HepG2 (cell line): ENCODE results near the gene RMI2. TPM values are rescaled to one million over a fixed set of nuclear protein-coding genes. Genes with fewer than 3 reads are reported as not detected.
A peak's percentile ranks its signal among the peaks of the same experiment; 100 is the strongest.

Experiments
- BCL6 ChIP-seq: IDR thresholded peaks from 2 replicates; pipeline ENCODE4 v1.6.1; 2016; ENCODE audit warnings: missing genetic modification reagents, missing compliant biosample characterization
- CENPT ChIP-seq: sonication (generic); formaldehyde crosslinking; IDR thresholded peaks from 2 replicates; pipeline ENCODE4 v1.8.0; 2022; ENCODE audit warnings: low read depth, mild to moderate bottlenecking, moderate library complexity, missing genetic modification reagents
- FOXA1 ChIP-seq, 2 experiments: fragments of 450-650 bp in 1 of 2; sonication (generic) in 1 of 2; formaldehyde crosslinking in 1 of 2; IDR thresholded peaks; 2 replicates each; pipeline versions ENCODE4 v1.4.0 to v1.6.1; 2016 to 2020; ENCODE audit warnings: missing genetic modification reagents in 1 of 2
- FOXM1 ChIP-seq: sonication (generic); formaldehyde crosslinking; IDR thresholded peaks from 2 replicates; pipeline ENCODE4 v1.5.0; 2020; ENCODE audit warnings: missing genetic modification reagents
- HOXA5 ChIP-seq: sonication (generic); formaldehyde crosslinking; IDR thresholded peaks from 2 replicates; pipeline ENCODE4 v1.4.0; 2020; ENCODE audit warnings: missing genetic modification reagents
- KDM1A ChIP-seq: IDR thresholded peaks from 2 replicates; pipeline ENCODE4 v1.6.1; 2016; ENCODE audit warnings: missing compliant biosample characterization
- KDM4B ChIP-seq: sonication (generic); formaldehyde crosslinking; IDR thresholded peaks from 2 replicates; pipeline ENCODE4 v1.4.0; 2020; ENCODE audit warnings: missing genetic modification reagents
- MEIS2 ChIP-seq: sonication (generic); formaldehyde crosslinking; IDR thresholded peaks from 2 replicates; pipeline ENCODE4 v1.9.0; 2021; ENCODE audit warnings: mild to moderate bottlenecking, missing genetic modification reagents
- POGZ ChIP-seq: sonication (generic); formaldehyde crosslinking; IDR thresholded peaks from 2 replicates; pipeline ENCODE4 v1.4.0; 2020; ENCODE audit warnings: mild to moderate bottlenecking, missing genetic modification reagents
- ZFP90 ChIP-seq: sonication (generic); formaldehyde crosslinking; IDR thresholded peaks from 2 replicates; pipeline ENCODE4 v1.8.0; 2022; ENCODE audit warnings: missing genetic modification reagents, mild to moderate bottlenecking, inconsistent platforms, borderline replicate concordance
- ZMAT3 ChIP-seq: sonication (generic); formaldehyde crosslinking; conservative IDR thresholded peaks from 2 replicates; pipeline ENCODE4 v1.7.0; 2021; ENCODE audit warnings: missing genetic modification reagents
- ZNF143 ChIP-seq: sonication (generic); formaldehyde crosslinking; IDR thresholded peaks from 2 replicates; pipeline ENCODE4 v1.4.0; 2020; ENCODE audit warnings: missing genetic modification reagents
- ZNF441 ChIP-seq: sonication (generic); formaldehyde crosslinking; IDR thresholded peaks from 2 replicates; pipeline ENCODE4 v1.7.0; 2021; ENCODE audit warnings: missing genetic modification reagents, borderline replicate concordance
- ZNF501 ChIP-seq: sonication (generic); formaldehyde crosslinking; IDR thresholded peaks from 2 replicates; pipeline ENCODE4 v1.5.1; 2020; ENCODE audit warnings: mild to moderate bottlenecking, moderate library complexity, missing genetic modification reagents
- ZNF761 ChIP-seq: sonication (generic); formaldehyde crosslinking; conservative IDR thresholded peaks from 2 replicates; pipeline ENCODE4 v1.4.0; 2020; ENCODE audit warnings: mild to moderate bottlenecking, missing genetic modification reagents
- polyA plus RNA-seq, 8 experiments: library from polyadenylated mRNA; depleted of rRNA in 3 of 8; stranded (reverse) in 7 of 8; unstranded in 1 of 8; fragments of >200 nt; fragmentation: Illumina TruSeq in 4 of 8; extraction: Trizol in 4 of 8; gene quantifications; 2 replicates each; pipeline versions ENCODE4 v1.2.1 to v1.2.3, GENCODE V29; 2011 to 2016; ENCODE audit warnings: low read depth in 4 of 8, missing spikeins in 1 of 8, mixed read lengths in 1 of 8; ENCODE audit not compliant: insufficient read depth in 1 of 8
- total RNA-seq, 5 experiments: library from RNA; depleted of rRNA; stranded (reverse); fragments of >200 nt; fragmentation: Illumina TruSeq; extraction: Trizol; gene quantifications; 2 replicates each; pipeline ENCODE4 v1.2.3, GENCODE V29; 2016; ENCODE audit warnings: low read depth in 1 of 5
- TF ChIP-seq, protein P1 (sequence below): sonication (generic); formaldehyde crosslinking; IDR thresholded peaks from 2 replicates; pipeline ENCODE4 v1.4.0; 2020; ENCODE audit warnings: mild to moderate bottlenecking, missing genetic modification reagents
- TF ChIP-seq, protein P2 (sequence below): sonication (generic); formaldehyde crosslinking; IDR thresholded peaks from 2 replicates; pipeline ENCODE4 v1.5.1; 2020; ENCODE audit warnings: missing genetic modification reagents, mild to moderate bottlenecking, borderline replicate concordance
- TF ChIP-seq, protein P3 (sequence below): sonication (generic); formaldehyde crosslinking; IDR thresholded peaks from 2 replicates; pipeline ENCODE4 v1.4.0; 2020; ENCODE audit warnings: missing genetic modification reagents
- TF ChIP-seq, protein P4 (sequence below): sonication (generic); formaldehyde crosslinking; IDR thresholded peaks from 2 replicates; pipeline ENCODE4 v1.5.0; 2020; ENCODE audit warnings: missing genetic modification reagents

Gene RMI2
- total and polyA plus RNA-seq, 2 of the 13 experiments (the other 11 are each of a cell fraction or from before 2014, with no cell fraction given) = 24.5 to 55.7 TPM

DNA sequence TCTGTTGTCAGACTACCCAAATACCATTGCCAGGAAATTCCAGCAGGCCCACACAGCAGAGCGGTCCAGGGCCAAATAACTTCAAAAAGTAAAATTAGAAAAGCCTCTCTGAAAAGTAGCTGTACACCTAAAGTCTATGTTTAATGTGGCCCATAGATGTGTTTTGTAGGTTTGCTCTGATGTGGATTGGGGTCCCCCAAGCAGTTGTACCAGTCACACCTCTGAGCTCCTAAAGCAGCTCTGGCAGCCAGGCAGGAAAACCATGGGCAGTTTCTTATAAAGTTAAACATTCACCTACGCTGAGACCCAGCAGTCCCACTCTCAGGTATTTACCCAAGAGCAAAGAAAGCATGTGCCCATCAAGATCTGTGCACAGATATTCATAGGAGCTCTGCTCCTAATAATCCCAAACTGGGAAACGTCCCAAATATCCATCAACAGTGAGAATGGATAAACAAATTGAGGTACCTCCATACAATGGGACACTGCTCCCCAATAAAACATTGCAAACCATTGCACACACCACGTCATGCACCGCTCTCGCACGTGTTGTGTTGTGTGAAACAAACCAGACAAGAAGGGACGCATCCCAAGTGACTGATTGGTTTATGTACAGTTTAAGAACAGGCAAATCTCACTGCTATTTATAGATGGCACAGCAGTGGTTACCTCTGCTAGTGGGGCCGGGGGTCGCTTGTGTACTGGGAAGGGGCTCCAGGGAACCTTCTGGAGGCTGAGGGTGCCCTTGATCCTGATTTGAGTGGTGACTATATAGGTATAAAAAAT lies 48.4 kb upstream of the RMI2 start (continued):
- peak; percentile 36; the same call in 1 of the 2 replicates for TF ChIP-seq HOXA5 (CRISPR knock-in tag)
- 0 out of 2 replicates have a peak, but pooled peaks have one; percentile 62 for TF ChIP-seq MEIS2 (CRISPR knock-in tag)
- TF ChIP-seq KDM1A (CRISPR knock-in tag) = 0 out of 2 replicates have a peak, but pooled peaks have one; percentile 19
- TF ChIP-seq ZNF501 (CRISPR knock-in tag) = peak; percentile 52
- peak; percentile 49; the same call in 1 of the 2 replicates for TF ChIP-seq POGZ
- TF ChIP-seq, protein P1, sequence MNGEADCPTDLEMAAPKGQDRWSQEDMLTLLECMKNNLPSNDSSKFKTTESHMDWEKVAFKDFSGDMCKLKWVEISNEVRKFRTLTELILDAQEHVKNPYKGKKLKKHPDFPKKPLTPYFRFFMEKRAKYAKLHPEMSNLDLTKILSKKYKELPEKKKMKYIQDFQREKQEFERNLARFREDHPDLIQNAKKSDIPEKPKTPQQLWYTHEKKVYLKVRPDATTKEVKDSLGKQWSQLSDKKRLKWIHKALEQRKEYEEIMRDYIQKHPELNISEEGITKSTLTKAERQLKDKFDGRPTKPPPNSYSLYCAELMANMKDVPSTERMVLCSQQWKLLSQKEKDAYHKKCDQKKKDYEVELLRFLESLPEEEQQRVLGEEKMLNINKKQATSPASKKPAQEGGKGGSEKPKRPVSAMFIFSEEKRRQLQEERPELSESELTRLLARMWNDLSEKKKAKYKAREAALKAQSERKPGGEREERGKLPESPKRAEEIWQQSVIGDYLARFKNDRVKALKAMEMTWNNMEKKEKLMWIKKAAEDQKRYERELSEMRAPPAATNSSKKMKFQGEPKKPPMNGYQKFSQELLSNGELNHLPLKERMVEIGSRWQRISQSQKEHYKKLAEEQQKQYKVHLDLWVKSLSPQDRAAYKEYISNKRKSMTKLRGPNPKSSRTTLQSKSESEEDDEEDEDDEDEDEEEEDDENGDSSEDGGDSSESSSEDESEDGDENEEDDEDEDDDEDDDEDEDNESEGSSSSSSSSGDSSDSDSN (CRISPR knock-in tag) = peak; percentile 47
- TF ChIP-seq BCL6 (CRISPR knock-in tag) = peak; percentile 66; the same call in 1 of the 2 replicates
- TF ChIP-seq, protein P2, sequence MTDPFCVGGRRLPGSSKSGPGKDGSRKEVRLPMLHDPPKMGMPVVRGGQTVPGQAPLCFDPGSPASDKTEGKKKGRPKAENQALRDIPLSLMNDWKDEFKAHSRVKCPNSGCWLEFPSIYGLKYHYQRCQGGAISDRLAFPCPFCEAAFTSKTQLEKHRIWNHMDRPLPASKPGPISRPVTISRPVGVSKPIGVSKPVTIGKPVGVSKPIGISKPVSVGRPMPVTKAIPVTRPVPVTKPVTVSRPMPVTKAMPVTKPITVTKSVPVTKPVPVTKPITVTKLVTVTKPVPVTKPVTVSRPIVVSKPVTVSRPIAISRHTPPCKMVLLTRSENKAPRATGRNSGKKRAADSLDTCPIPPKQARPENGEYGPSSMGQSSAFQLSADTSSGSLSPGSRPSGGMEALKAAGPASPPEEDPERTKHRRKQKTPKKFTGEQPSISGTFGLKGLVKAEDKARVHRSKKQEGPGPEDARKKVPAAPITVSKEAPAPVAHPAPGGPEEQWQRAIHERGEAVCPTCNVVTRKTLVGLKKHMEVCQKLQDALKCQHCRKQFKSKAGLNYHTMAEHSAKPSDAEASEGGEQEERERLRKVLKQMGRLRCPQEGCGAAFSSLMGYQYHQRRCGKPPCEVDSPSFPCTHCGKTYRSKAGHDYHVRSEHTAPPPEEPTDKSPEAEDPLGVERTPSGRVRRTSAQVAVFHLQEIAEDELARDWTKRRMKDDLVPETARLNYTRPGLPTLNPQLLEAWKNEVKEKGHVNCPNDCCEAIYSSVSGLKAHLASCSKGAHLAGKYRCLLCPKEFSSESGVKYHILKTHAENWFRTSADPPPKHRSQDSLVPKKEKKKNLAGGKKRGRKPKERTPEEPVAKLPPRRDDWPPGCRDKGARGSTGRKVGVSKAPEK (CRISPR knock-in tag) = peak; percentile 58; the same call in 1 of the 2 replicates
- no peak for TF ChIP-seq FOXA1 (IDR thresholded peaks at IDR 0.05)
- peak; percentile 94 for TF ChIP-seq FOXA1 (CRISPR knock-in tag; IDR thresholded peaks at IDR 0.05)
- TF ChIP-seq ZMAT3 (CRISPR knock-in tag) = no peak
- TF ChIP-seq CENPT (CRISPR knock-in tag) = no peak
- TF ChIP-seq FOXM1 = no peak
- TF ChIP-seq ZNF143 (CRISPR knock-in tag) = 0 out of 2 replicates have a peak, but pooled peaks have one; percentile 40
- TF ChIP-seq ZNF761 = 0 out of 2 replicates have a peak, but pooled peaks have one; percentile 15
- TF ChIP-seq, protein P3, sequence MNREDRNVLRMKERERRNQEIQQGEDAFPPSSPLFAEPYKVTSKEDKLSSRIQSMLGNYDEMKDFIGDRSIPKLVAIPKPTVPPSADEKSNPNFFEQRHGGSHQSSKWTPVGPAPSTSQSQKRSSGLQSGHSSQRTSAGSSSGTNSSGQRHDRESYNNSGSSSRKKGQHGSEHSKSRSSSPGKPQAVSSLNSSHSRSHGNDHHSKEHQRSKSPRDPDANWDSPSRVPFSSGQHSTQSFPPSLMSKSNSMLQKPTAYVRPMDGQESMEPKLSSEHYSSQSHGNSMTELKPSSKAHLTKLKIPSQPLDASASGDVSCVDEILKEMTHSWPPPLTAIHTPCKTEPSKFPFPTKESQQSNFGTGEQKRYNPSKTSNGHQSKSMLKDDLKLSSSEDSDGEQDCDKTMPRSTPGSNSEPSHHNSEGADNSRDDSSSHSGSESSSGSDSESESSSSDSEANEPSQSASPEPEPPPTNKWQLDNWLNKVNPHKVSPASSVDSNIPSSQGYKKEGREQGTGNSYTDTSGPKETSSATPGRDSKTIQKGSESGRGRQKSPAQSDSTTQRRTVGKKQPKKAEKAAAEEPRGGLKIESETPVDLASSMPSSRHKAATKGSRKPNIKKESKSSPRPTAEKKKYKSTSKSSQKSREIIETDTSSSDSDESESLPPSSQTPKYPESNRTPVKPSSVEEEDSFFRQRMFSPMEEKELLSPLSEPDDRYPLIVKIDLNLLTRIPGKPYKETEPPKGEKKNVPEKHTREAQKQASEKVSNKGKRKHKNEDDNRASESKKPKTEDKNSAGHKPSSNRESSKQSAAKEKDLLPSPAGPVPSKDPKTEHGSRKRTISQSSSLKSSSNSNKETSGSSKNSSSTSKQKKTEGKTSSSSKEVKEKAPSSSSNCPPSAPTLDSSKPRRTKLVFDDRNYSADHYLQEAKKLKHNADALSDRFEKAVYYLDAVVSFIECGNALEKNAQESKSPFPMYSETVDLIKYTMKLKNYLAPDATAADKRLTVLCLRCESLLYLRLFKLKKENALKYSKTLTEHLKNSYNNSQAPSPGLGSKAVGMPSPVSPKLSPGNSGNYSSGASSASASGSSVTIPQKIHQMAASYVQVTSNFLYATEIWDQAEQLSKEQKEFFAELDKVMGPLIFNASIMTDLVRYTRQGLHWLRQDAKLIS (CRISPR knock-in tag) = no peak
- peak; percentile 40; the same call in 1 of the 2 replicates for TF ChIP-seq ZNF441 (CRISPR knock-in tag)
- peak; percentile 45; the same call in 1 of the 2 replicates for TF ChIP-seq ZFP90
- TF ChIP-seq KDM4B (CRISPR knock-in tag) = peak; percentile 85; the same call in 1 of the 2 replicates
- TF ChIP-seq, protein P4, sequence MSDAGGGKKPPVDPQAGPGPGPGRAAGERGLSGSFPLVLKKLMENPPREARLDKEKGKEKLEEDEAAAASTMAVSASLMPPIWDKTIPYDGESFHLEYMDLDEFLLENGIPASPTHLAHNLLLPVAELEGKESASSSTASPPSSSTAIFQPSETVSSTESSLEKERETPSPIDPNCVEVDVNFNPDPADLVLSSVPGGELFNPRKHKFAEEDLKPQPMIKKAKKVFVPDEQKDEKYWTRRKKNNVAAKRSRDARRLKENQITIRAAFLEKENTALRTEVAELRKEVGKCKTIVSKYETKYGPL = peak; percentile 59; the same call in 1 of the 2 replicates
